Central memory CD8-positive, alpha-beta T cell (primary cell): ENCODE measurements around the gene S100A1.

Experiments used
- ATAC-seq: fragments of 150-1000 bp; cut with Tn5 transposase; replicated peaks from 2 replicates; pipeline ENCODE4 v1.10.0; 2022; ENCODE audit warnings: mild to moderate bottlenecking, moderate FRiP score, moderate number of reproducible peaks; ENCODE audit not compliant: poor library complexity, severe bottlenecking; ENCODE audit errors: extremely low read depth
- DNase-seq, 2 donors: peaks; one replicate each; pipeline ENCODE4 v3.0.0; 2021; ENCODE audit warnings: low spot score in 2 of 2
- H3K27ac Mint-ChIP-seq: one replicate; pipeline ENCODE4 v1.8.0; 2022; ENCODE audit warnings: low read depth, mild to moderate bottlenecking, moderate library complexity, mixed read lengths
- H3K27me3 Mint-ChIP-seq: one replicate; pipeline ENCODE4 v1.8.0; 2022; ENCODE audit warnings: mixed read lengths
- H3K36me3 Mint-ChIP-seq: one replicate; pipeline ENCODE4 v1.8.0; 2022; ENCODE audit warnings: mild to moderate bottlenecking, moderate library complexity, mixed read lengths; ENCODE audit not compliant: insufficient read depth
- H3K4me1 Mint-ChIP-seq: one replicate; pipeline ENCODE4 v1.8.0; 2022; ENCODE audit warnings: mixed read lengths
- H3K4me3 Mint-ChIP-seq: one replicate; pipeline ENCODE4 v1.8.0; 2022; ENCODE audit warnings: mild to moderate bottlenecking, moderate library complexity, mixed read lengths
- H3K9me3 Mint-ChIP-seq: one replicate; pipeline ENCODE4 v1.8.0; 2022; ENCODE audit warnings: mixed read lengths

The S100A1 gene

GRCh38 chr1:153598309-153599172 lies 29.7 kb upstream of the S100A1 start:
- ATAC-seq (peak; percentile 79), DNase-seq (no peak)
- no peaks in the 10 kb centered on the region for H3K36me3 Mint-ChIP-seq
- no peaks in the 10 kb centered on the region for H3K27me3 Mint-ChIP-seq
- no peak overlapping the region for H3K27ac Mint-ChIP-seq
- no peaks in the 10 kb centered on the region for H3K4me1 Mint-ChIP-seq
- no peaks in the 10 kb centered on the region for H3K9me3 Mint-ChIP-seq
- no peak overlapping the region for H3K4me3 Mint-ChIP-seq

- Mint-ChIP-seq H3K27ac (no peak overlapping the region), H3K4me3 (no peak overlapping the region)
Observed at GRCh38 chr1:153599847-153600246, 28.4 kb upstream of the S100A1 start.

GRCh38 chr1:153602749-153603148 lies 25.5 kb upstream of the S100A1 start:
- DNase-seq (no peak), ATAC-seq (no peak)
- H3K9me3 Mint-ChIP-seq, result no peaks in the 10 kb centered on the region
- no peaks in the 10 kb centered on the region for H3K36me3 Mint-ChIP-seq
- no peak overlapping the region for H3K4me3 Mint-ChIP-seq
- no peaks in the 10 kb centered on the region for H3K27me3 Mint-ChIP-seq
- H3K4me1 Mint-ChIP-seq, result no peaks in the 10 kb centered on the region
- no peak overlapping the region for H3K27ac Mint-ChIP-seq

More at GRCh38 chr1:153599847-153600246, 28.4 kb upstream of the S100A1 start:
- Mint-ChIP-seq H3K27me3 (no peaks in the 10 kb centered on the region), H3K9me3 (no peaks in the 10 kb centered on the region), H3K36me3 (no peaks in the 10 kb centered on the region), H3K4me1 (no peaks in the 10 kb centered on the region)
- DNase-seq (no peak), ATAC-seq (no peak)

GRCh38 chr1:153606194-153606593 lies 22.0 kb upstream of the S100A1 start:
- H3K4me1 Mint-ChIP-seq, result no peaks in the 10 kb centered on the region
- no peaks in the 10 kb centered on the region for H3K27me3 Mint-ChIP-seq
- no peak for DNase-seq
- H3K9me3 Mint-ChIP-seq, result no peaks in the 10 kb centered on the region
- ATAC-seq, result no peak
- no peak overlapping the region for H3K27ac Mint-ChIP-seq
- H3K4me3 Mint-ChIP-seq, result no peak overlapping the region
- no peaks in the 10 kb centered on the region for H3K36me3 Mint-ChIP-seq

GRCh38 chr1:153607381-153607780 lies 20.9 kb upstream of the S100A1 start:
- Mint-ChIP-seq H3K9me3 (no peaks in the 10 kb centered on the region), H3K36me3 (peaks cover 3% of the 10 kb centered on the region), H3K27ac (no peak overlapping the region), H3K4me3 (no peak overlapping the region), H3K27me3 (no peaks in the 10 kb centered on the region), H3K4me1 (no peaks in the 10 kb centered on the region)
- DNase-seq, result no peak
- no peak for ATAC-seq

- no peak for ATAC-seq
- Mint-ChIP-seq H3K36me3 (peaks cover 3% of the 10 kb centered on the region), H3K27ac (no peak overlapping the region), H3K4me3 (no peak overlapping the region), H3K27me3 (no peaks in the 10 kb centered on the region), H3K9me3 (no peaks in the 10 kb centered on the region), H3K4me1 (no peaks in the 10 kb centered on the region)
- no peak for DNase-seq
Observed at GRCh38 chr1:153608089-153608682, 20.0 kb upstream of the S100A1 start.

GRCh38 chr1:153608742-153609584 lies 19.3 kb upstream of the S100A1 start:
- Mint-ChIP-seq H3K27ac (no peak overlapping the region), H3K4me3 (no peak overlapping the region)
- no peak for DNase-seq

GRCh38 chr1:153609585-153609907 lies 18.7 kb upstream of the S100A1 start:
- peaks cover 10% of the 10 kb centered on the region for H3K27me3 Mint-ChIP-seq
- no peak overlapping the region for H3K27ac Mint-ChIP-seq
- no peak overlapping the region for H3K4me3 Mint-ChIP-seq

More at GRCh38 chr1:153608742-153609584, 19.3 kb upstream of the S100A1 start:
- Mint-ChIP-seq H3K9me3 (no peaks in the 10 kb centered on the region), H3K27me3 (peaks cover 4% of the 10 kb centered on the region), H3K4me1 (no peaks in the 10 kb centered on the region), H3K36me3 (peaks cover 5% of the 10 kb centered on the region)
- ATAC-seq, result no peak

GRCh38 chr1:153610334-153610733 lies 17.9 kb upstream of the S100A1 start:
- DNase-seq, result no peak
- Mint-ChIP-seq H3K9me3 (no peaks in the 10 kb centered on the region), H3K36me3 (peaks cover 5% of the 10 kb centered on the region), H3K27ac (no peak overlapping the region), H3K4me3 (no peak overlapping the region), H3K4me1 (no peaks in the 10 kb centered on the region), H3K27me3 (peaks cover 14% of the 10 kb centered on the region)
- ATAC-seq, result no peak

More at GRCh38 chr1:153609585-153609907, 18.7 kb upstream of the S100A1 start:
- DNase-seq, result no peak
- peaks cover 5% of the 10 kb centered on the region for H3K36me3 Mint-ChIP-seq
- H3K4me1 Mint-ChIP-seq, result no peaks in the 10 kb centered on the region
- H3K9me3 Mint-ChIP-seq, result no peaks in the 10 kb centered on the region
- ATAC-seq, result no peak

- DNase-seq, result no peak
- Mint-ChIP-seq H3K4me3 (no peak overlapping the region), H3K36me3 (peaks cover 5% of the 10 kb centered on the region), H3K9me3 (no peaks in the 10 kb centered on the region), H3K4me1 (no peaks in the 10 kb centered on the region), H3K27ac (no peak overlapping the region), H3K27me3 (peaks cover 14% of the 10 kb centered on the region)
- ATAC-seq, result no peak
Observed at GRCh38 chr1:153610811-153611301, 17.4 kb upstream of the S100A1 start.

- Mint-ChIP-seq H3K4me3 (no peak overlapping the region), H3K4me1 (no peaks in the 10 kb centered on the region), H3K36me3 (peaks cover 5% of the 10 kb centered on the region), H3K27ac (no peak overlapping the region), H3K27me3 (peaks cover 14% of the 10 kb centered on the region), H3K9me3 (no peaks in the 10 kb centered on the region)
- ATAC-seq (no peak), DNase-seq (no peak)
Observed at GRCh38 chr1:153611356-153611755, 16.9 kb upstream of the S100A1 start.

- DNase-seq, result no peak
Observed at GRCh38 chr1:153612111-153612754, 16.0 kb upstream of the S100A1 start.

More at GRCh38 chr1:153612111-153612754, 16.0 kb upstream of the S100A1 start:
- Mint-ChIP-seq H3K27me3 (peaks cover 14% of the 10 kb centered on the region), H3K27ac (no peak overlapping the region), H3K4me1 (no peaks in the 10 kb centered on the region), H3K9me3 (no peaks in the 10 kb centered on the region), H3K36me3 (peaks cover 5% of the 10 kb centered on the region), H3K4me3 (no peak overlapping the region)
- ATAC-seq, result no peak
